WTC11 (cell line): ENCODE measurements around the gene FNDC3B.

ENCODE experiments used
- ATF2 ChIP-seq: sonication (generic); formaldehyde crosslinking; IDR thresholded peaks from 2 replicates; pipeline ENCODE4 v1.8.1; 2022; ENCODE audit warnings: low read depth, missing genetic modification reagents, borderline replicate concordance
- CTCF ChIP-seq: fragments of 200-600 bp; IDR thresholded peaks from 2 replicates; pipeline ENCODE4 v1.8.0; 2022; ENCODE audit warnings: antibody characterized with exemption
- ERG ChIP-seq: fragments of 250-450 bp; sonication (Bioruptor Pico); IDR thresholded peaks from 2 replicates; pipeline ENCODE4 v1.8.0; 2021; ENCODE audit warnings: mild to moderate bottlenecking
- HMGXB4 ChIP-seq: sonication (generic); formaldehyde crosslinking; IDR thresholded peaks from 2 replicates; pipeline ENCODE4 v1.8.1; 2023; ENCODE audit warnings: mild to moderate bottlenecking, moderate library complexity, missing genetic modification reagents
- PRDM15 ChIP-seq: sonication (generic); formaldehyde crosslinking; IDR thresholded peaks from 2 replicates; pipeline ENCODE4 v1.8.0; 2022; ENCODE audit warnings: missing genetic modification reagents
- SP1 ChIP-seq: sonication (generic); formaldehyde crosslinking; conservative IDR thresholded peaks from 2 replicates; pipeline ENCODE4 v1.8.1; 2022; ENCODE audit warnings: missing genetic modification reagents
- ZBTB21 ChIP-seq: sonication (generic); formaldehyde crosslinking; IDR thresholded peaks from 2 replicates; pipeline ENCODE4 v1.8.1; 2023; ENCODE audit warnings: mild to moderate bottlenecking, missing genetic modification reagents, borderline replicate concordance

GRCh38 chr3:172376402-172376801 is 337.0 kb downstream of the FNDC3B start:
- TF ChIP-seq PRDM15 (CRISPR knock-in tag) (no peak), CTCF (no peak), SP1 (CRISPR knock-in tag) (no peak), ZBTB21 (CRISPR knock-in tag) (no peak), ATF2 (CRISPR knock-in tag) (no peak), ERG (CRISPR knock-in tag) (no peak), HMGXB4 (no peak)
